OCI-LY1 (cell line): ENCODE results near the gene TM7SF3.

Experiments
- CTCF ChIP-seq: fragments of 200-600 bp; sonication (generic), shearing (Covaris generic); IDR thresholded peaks from 2 replicates; pipeline ENCODE4 v1.5.1; 2017; ENCODE audit warnings: mild to moderate bottlenecking, antibody characterized with exemption, low read length, moderate library complexity, mixed read lengths
- EZH2 ChIP-seq: fragments of 200-600 bp; sonication (generic), shearing (Covaris generic); IDR thresholded peaks from 2 replicates; pipeline ENCODE4 v1.8.0; 2017; ENCODE audit warnings: borderline replicate concordance, mixed run types, mild to moderate bottlenecking, antibody characterized with exemption, low read length, moderate library complexity, mixed read lengths

GRCh38 chr12:27000961-27001360, 13.2 kb downstream of the TM7SF3 start:
- TF ChIP-seq CTCF (no peak), EZH2 (no peak)
